PC-3 (cell line): ENCODE measurements around the gene ETV6.

Source experiments
- CTCF ChIP-seq: fragments of 300-600 bp; sonication (generic); conservative IDR thresholded peaks from 2 replicates; pipeline ENCODE4 v1.5.1; 2017; ENCODE audit warnings: antibody characterized with exemption, low read depth, mild to moderate bottlenecking, low read length
- EZH2 ChIP-seq: fragments of 300-600 bp; sonication (generic); IDR thresholded peaks from one replicate; pipeline ENCODE4 v1.6.1; 2017; ENCODE audit warnings: antibody characterized with exemption, mild to moderate bottlenecking, low read length; ENCODE audit not compliant: unreplicated experiment
- EZH2phosphoT487 ChIP-seq: fragments of 300-600 bp; sonication (generic); IDR thresholded peaks from 2 replicates; pipeline ENCODE4 v1.6.1; 2018; ENCODE audit warnings: mild to moderate bottlenecking, antibody characterized with exemption, low read length, borderline replicate concordance

GRCh38 chr12:11876307-11876706 lies 226.8 kb downstream of the ETV6 start:
- TF ChIP-seq EZH2 (no peak), CTCF (no peak), EZH2phosphoT487 (no peak)
